NCI-H524 treated with DMSO at 0.1 percent for 48 hours (cell line): ENCODE measurements around the gene NEK3.
A peak's percentile ranks its signal among the peaks of the same experiment; 100 is the strongest.
"Not testable (repeated sequence)": the region's sequence is repeated elsewhere in the genome, so short reads cannot be mapped to it uniquely, and the experiment has no call there.

ENCODE experiments used
- DNase-seq: peaks from one replicate; lab custom pipeline; 2025; lab: John Stamatoyannopoulos, UW

The NEK3 gene

GRCh38 chr13:52170828-52171391, 11.5 kb upstream of the NEK3 start:
- DNase-seq: not testable (repeated sequence)

- no peak for DNase-seq
These were observed 10.4 kb upstream of the NEK3 start for GRCh38 chr13:52169839-52170238.

GRCh38 chr13:52165411-52165810, 6.0 kb upstream of the NEK3 start:
- no peak for DNase-seq

GRCh38 chr13:52164989-52165388, 5.6 kb upstream of the NEK3 start:
- no peak for DNase-seq

GRCh38 chr13:52163878-52164277, 4.5 kb upstream of the NEK3 start:
- DNase-seq: not testable (repeated sequence)

GRCh38 chr13:52162279-52163101, 3.1 kb upstream of the NEK3 start:
- DNase-seq: no peak

GRCh38 chr13:52161181-52161646, 1.8 kb upstream of the NEK3 start:
- DNase-seq: no peak

GRCh38 chr13:52160506-52160905, 1.1 kb upstream of the NEK3 start:
- no peak for DNase-seq

- DNase-seq: no peak
These were observed 656 bp upstream of the NEK3 start for GRCh38 chr13:52160053-52160452.

- DNase-seq: no peak
These were observed 703 bp downstream of the NEK3 start for GRCh38 chr13:52158629-52159158.

GRCh38 chr13:52156724-52157261, 2.6 kb downstream of the NEK3 start:
- DNase-seq: no peak

- no peak for DNase-seq
These were observed 4.2 kb downstream of the NEK3 start for GRCh38 chr13:52155177-52155576.

GRCh38 chr13:52147225-52147624, 12.2 kb downstream of the NEK3 start:
- DNase-seq: no peak

- no peak for DNase-seq
These were observed 18.1 kb downstream of the NEK3 start for GRCh38 chr13:52141299-52141698.

GRCh38 chr13:52137489-52137888, 21.9 kb downstream of the NEK3 start:
- no peak for DNase-seq

GRCh38 chr13:52136763-52137162, 22.6 kb downstream of the NEK3 start:
- no peak for DNase-seq

- no peak for DNase-seq
These were observed 28.8 kb downstream of the NEK3 start for GRCh38 chr13:52130641-52131040.

- no peak for DNase-seq
These were observed 30.4 kb downstream of the NEK3 start, which contains the start of gene NEK5 for GRCh38 chr13:52128714-52129700. Gene NEK5 (minus strand): TSS chr13:52129073. CDS start chr13:52127482, 1,591 bp downstream.

- peak; percentile 18 for DNase-seq
These were observed 31.4 kb downstream of the NEK3 start for GRCh38 chr13:52127783-52128702.

- DNase-seq: no peak
These were observed 32.0 kb downstream of the NEK3 start for GRCh38 chr13:52127378-52127777.

- DNase-seq: no peak
These were observed 33.9 kb downstream of the NEK3 start for GRCh38 chr13:52125547-52125946.
